Measurements from ENCODE around the gene SNN. TPM values are rescaled to one million over a fixed set of nuclear protein-coding genes. Genes with fewer than 3 reads are reported as not detected.
A peak's percentile ranks its signal among the peaks of the same experiment; 100 is the strongest.

SNN gene
- 10 to 100 TPM in 2 of 3 donors, 1 to 10 TPM in 1; 8.6 to 39.9 (median 33.2) TPM for polyA plus RNA-seq

- 7 to 8% (median 7%) methylated on average over 49 to 74 of the region's 93 CpGs for WGBS, 3 donors
- H3K27ac ChIP-seq (ENCODE audit: low read depth, low read length) = no peak within 1 kb of the TSS
Measured at GRCh38 chr16:11667824-11668622, at the start of gene SNN. Gene SNN (plus strand): TSS chr16:11668455. CDS start chr16:11676060, 7,605 bp downstream.

DNA sequence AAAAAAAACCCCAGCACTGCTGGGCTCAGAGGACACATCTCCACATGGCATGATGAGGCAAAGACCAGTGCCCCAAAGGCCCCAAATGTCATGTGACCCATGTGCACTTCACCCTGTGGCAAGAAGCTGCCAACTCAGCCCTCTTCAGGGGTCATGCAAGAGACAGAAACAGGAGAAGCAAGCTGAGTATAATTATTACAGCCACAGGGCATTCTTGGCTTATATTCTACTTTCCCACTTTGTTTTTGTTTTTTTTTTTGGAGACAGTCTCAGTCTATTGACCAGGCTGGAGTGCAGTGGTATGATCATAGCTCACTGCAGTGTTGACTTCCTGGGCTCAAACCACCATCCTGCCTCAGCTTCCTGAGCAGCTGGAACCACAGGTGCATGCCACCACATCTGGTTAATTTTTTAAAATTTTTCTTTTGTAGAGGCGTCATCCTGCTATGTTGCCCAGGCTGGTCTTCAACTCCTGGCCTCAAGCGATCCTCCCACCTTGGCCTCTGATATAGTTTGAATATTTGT lies 48.9 kb upstream of the SNN start:
- 73 to 89% (median 82%) methylated on average over 2 of the region's 2 CpGs for WGBS, 3 donors
- no peak overlapping the region for H3K27ac ChIP-seq (ENCODE audit: low read depth, low read length)

GRCh38 chr16:11620243-11621003 lies 47.8 kb upstream of the SNN start:
- WGBS, 3 donors = 88 to 96% (median 93%) methylated on average over 8 of the region's 8 CpGs
- H3K27ac ChIP-seq (ENCODE audit: low read depth, low read length) = no peak overlapping the region

- WGBS, 3 donors = 40 to 64% (median 52%) methylated on average over 6 of the region's 6 CpGs
- H3K27ac ChIP-seq (ENCODE audit: low read depth, low read length) = no peak overlapping the region
Measured at GRCh38 chr16:11621539-11621919, 46.7 kb upstream of the SNN start.

- no peak overlapping the region for H3K27ac ChIP-seq (ENCODE audit: low read depth, low read length)
- WGBS, 3 donors = 26 to 48% (median 29%) methylated on average over 19 of the region's 19 CpGs
Measured at GRCh38 chr16:11621920-11622651, 46.2 kb upstream of the SNN start.

- H3K27ac ChIP-seq (ENCODE audit: low read depth, low read length) = no peak overlapping the region
- WGBS, 3 donors = 88 to 96% (median 94%) methylated on average over 4 of the region's 4 CpGs
Measured at GRCh38 chr16:11624205-11624604, 44.0 kb upstream of the SNN start.

GRCh38 chr16:11624636-11625607 lies 43.3 kb upstream of the SNN start:
- 68 to 77% (median 68%) methylated on average over 16 of the region's 16 CpGs for WGBS, 3 donors
- H3K27ac ChIP-seq (ENCODE audit: low read depth, low read length) = no peak overlapping the region

GRCh38 chr16:11625769-11626168 lies 42.5 kb upstream of the SNN start:
- no peak overlapping the region for H3K27ac ChIP-seq (ENCODE audit: low read depth, low read length)

GRCh38 chr16:11626657-11627291 lies 41.5 kb upstream of the SNN start:
- no peak overlapping the region for H3K27ac ChIP-seq (ENCODE audit: low read depth, low read length)
- WGBS, 3 donors = 94 to 96% (median 96%) methylated on average over 16 of the region's 16 CpGs

More at GRCh38 chr16:11625769-11626168, 42.5 kb upstream of the SNN start:
- 83 to 93% (median 89%) methylated on average over 4 of the region's 4 CpGs for WGBS, 3 donors

DNA sequence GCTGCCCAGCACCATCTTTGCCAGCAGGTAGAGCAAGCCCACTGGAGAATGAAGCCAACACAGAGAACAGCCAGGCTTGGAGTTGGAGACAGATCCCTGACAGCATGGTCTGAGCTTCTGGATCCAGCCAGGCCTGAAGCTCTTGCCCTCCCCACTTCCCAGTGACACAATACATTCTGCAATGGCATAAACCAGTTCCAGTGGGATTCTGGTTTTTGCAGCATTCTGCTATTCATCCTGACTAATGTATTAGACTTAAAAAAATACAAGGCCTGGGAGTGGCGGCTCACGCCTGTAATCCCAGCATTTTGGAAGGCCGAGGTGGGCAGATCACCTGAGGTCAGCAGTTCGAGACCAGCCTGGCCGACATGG lies 41.0 kb upstream of the SNN start:
- H3K27ac ChIP-seq (ENCODE audit: low read depth, low read length) = no peak overlapping the region
- WGBS, 3 donors = 83 to 97% (median 96%) methylated on average over 5 of the region's 5 CpGs

GRCh38 chr16:11627822-11628457 lies 40.3 kb upstream of the SNN start:
- H3K27ac ChIP-seq (ENCODE audit: low read depth, low read length) = no peak overlapping the region
- 66 to 78% (median 68%) methylated on average over 15 of the region's 15 CpGs for WGBS, 3 donors

DNA sequence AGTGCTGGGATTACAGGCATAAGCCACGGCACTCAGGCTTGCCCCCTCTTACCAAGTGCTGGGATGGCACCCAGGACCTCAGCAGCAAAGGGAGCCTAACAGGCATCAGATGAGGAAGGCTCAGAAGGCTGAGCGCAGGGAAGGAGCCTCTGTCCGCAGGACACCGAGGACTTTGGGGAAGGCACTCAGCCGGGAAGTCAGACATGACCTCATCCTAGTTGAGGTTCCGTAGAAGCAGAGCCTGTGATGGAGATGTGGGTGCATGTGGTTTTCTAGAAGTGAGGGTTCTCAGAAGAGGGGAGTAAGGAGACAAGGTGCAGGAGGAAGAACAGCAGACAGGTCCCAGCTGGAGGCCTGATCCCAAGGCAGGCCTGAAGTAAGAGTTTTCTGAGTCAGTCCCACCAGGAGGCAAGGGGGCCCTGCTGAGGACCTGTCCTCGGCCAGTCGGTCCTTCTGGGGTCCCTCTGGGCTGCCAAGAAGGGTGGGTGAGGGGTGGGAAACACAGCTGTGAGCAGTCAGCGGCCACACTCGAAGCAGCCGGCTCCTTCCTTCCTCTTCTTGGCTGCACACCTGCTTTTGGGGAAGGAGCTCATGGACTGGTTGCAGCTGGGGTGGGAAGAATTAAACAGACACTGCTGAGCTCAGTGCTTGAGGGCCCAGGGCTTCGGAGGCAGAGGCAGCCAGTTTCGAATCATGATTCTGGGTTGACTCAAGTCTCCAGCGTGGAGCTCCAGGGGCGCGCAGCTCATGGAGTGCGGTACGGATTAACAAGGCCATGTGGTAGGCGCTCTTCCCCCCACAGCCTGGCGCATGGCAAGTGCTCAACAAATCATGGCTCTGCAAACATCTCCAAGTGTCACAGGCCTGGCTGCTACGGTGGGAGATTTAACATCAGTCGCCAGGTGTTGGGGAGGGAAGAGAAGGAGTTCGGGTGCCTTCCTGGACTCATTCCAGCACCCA lies 38.9 kb upstream of the SNN start:
- peak overlapping the region; percentile 33 for H3K27ac ChIP-seq (ENCODE audit: low read depth, low read length)
- WGBS, 3 donors = 41 to 69% (median 59%) methylated on average over 23 of the region's 23 CpGs

DNA sequence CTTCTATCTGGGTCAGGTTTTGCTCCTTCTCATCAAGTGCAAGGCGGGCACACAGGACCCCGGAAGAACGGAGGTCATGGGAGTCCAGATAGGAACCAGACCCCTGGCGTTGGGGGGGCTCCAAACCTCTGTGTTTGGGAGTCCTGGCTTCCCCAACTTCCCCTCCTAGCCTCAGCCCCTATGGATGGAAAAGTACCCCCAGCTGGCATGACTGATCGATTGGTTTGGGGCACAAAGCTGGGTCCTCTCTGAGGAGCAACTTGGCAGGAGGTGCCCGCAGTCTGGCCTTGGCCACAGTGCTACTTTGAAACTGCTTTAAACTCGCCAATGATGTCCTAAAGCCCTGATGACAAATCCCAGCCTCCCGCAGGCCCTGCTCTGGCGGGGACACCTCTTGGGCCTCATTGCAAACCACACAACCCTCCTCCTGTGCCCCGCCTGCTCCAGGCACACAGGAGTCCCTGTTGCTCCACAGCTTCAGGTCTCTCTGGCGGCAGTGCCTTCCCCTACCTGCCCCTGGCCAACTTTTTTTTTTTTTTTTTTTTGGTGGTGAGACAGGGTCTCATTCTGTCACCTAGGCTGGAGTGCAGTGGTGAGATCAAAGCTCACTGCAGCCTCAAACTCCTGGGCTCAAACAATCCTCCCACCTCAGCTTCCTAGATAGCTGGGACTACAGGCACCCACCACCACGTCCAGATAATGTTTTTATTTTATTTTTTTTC lies 38.0 kb upstream of the SNN start:
- H3K27ac ChIP-seq (ENCODE audit: low read depth, low read length) = no peak overlapping the region
- 51 to 83% (median 74%) methylated on average over 12 of the region's 12 CpGs for WGBS, 3 donors

GRCh38 chr16:11630768-11631056 lies 37.5 kb upstream of the SNN start:
- 75 to 93% (median 93%) methylated on average over 6 of the region's 6 CpGs for WGBS, 3 donors
- H3K27ac ChIP-seq (ENCODE audit: low read depth, low read length) = no peak overlapping the region

DNA sequence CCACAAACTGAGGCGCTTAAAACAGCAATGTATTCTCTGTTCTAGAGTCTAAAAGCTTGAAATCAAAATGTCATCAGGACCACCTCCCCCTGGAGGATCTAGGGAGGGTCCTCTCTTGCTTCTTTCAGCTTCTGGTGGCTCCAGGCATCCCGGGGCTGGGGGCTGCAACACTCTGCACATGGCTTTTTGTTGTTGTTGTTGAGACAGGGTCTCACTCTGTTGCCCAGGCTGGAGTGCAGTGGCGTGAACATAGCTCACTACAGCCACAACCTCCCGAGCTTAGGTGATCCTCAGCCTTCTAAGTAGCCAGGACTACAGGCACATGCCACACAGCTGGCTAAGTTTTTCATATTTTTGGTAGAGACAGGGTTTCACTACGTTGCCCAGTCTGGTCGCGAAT lies 37.0 kb upstream of the SNN start:
- 88 to 93% (median 93%) methylated on average over 7 of the region's 7 CpGs for WGBS, 3 donors

More for the DNA sequence above, 37.0 kb upstream of the SNN start:
- no peak overlapping the region for H3K27ac ChIP-seq (ENCODE audit: low read depth, low read length)

Data from adipose tissue (tissue), 3 donors.